ENCODE measurements around the gene BSCL2. TPM values are rescaled to one million over a fixed set of nuclear protein-coding genes. Genes with fewer than 3 reads are reported as not detected.
"Not testable (repeated sequence)": the region's sequence is repeated elsewhere in the genome, so short reads cannot be mapped to it uniquely, and the experiment has no call there.

Gene BSCL2
- total RNA-seq, 2 experiments from 2014 or later: 32.9 to 39.1 TPM

GRCh38 chr11:62705880-62706849 lies 1.1 kb downstream of the BSCL2 start:
- POLR2A ChIA-PET: interaction anchor here (0.5 to 1.7 kb wide), 8 partner anchors 21 to 115 kb away, joined by 3 to 7 read pairs (median 4); partner anchors contain the start of genes C11orf98, CSKMT, HNRNPUL2 and TUT1
- CTCF ChIA-PET: interaction anchor here (0.6 to 3.4 kb wide), 5 partner anchors 12 to 315 kb away, joined by 3 to 20 read pairs (median 4); no protein-coding TSS in a partner anchor

- POLR2A ChIA-PET: interaction anchor here (0.6 to 1.7 kb wide), 4 partner anchors 22 to 48 kb away, joined by 3 to 7 read pairs (median 4); partner anchors contain the start of genes C11orf98, CSKMT and HNRNPUL2
- CTCF ChIA-PET: interaction anchor here (0.9 to 3.4 kb wide), 3 partner anchors 11 to 81 kb away, joined by 4 to 20 read pairs (median 7); no protein-coding TSS in a partner anchor
These were observed 1.8 kb downstream of the BSCL2 start for GRCh38 chr11:62705413-62705812.

GRCh38 chr11:62703921-62704320 lies 3.3 kb downstream of the BSCL2 start:
- CTCF ChIA-PET: interaction anchor here (0.6 to 1.8 kb wide), 3 partner anchors 14 to 64 kb away, joined by 3 to 7 read pairs (median 3); no protein-coding TSS in a partner anchor
- POLR2A ChIA-PET: interaction anchor here (0.6 to 1.1 kb wide), 2 partner anchors 34 to 177 kb away, joined by 3 to 5 read pairs; partner anchors contain the start of gene SLC3A2

- CTCF ChIA-PET: interaction anchor here (0.6 to 1.0 kb wide), 2 partner anchors 30 to 109 kb away, joined by 3 read pairs; partner anchors contain the start of genes LBHD1 and UQCC3
- POLR2A ChIA-PET: interaction anchor here (0.7 kb wide), 1 partner anchor 53 kb away, joined by 3 read pairs; no protein-coding TSS in a partner anchor
These were observed 5.0 kb downstream of the BSCL2 start for GRCh38 chr11:62702246-62702645.

GRCh38 chr11:62694455-62695167 lies 12.6 kb downstream of the BSCL2 start:
- POLR2A ChIA-PET: interaction anchor here (0.7 kb wide), 1 partner anchor 103 kb away, joined by 3 read pairs; no protein-coding TSS in a partner anchor
- CTCF ChIA-PET: interaction anchor here (0.5 to 2.6 kb wide), 18 partner anchors 9 to 302 kb away, joined by 3 to 20 read pairs (median 4); partner anchors contain the start of genes B3GAT3, BSCL2, EEF1G and GNG3

- POLR2A ChIA-PET: not testable (repeated sequence)
- CTCF ChIA-PET: interaction anchor here (0.6 to 2.6 kb wide), 8 partner anchors 8 to 133 kb away, joined by 3 to 20 read pairs (median 4); partner anchors contain the start of genes B3GAT3, BSCL2, GNG3 and UQCC3
These were observed 13.6 kb downstream of the BSCL2 start for GRCh38 chr11:62693624-62694023.

- ChIA-PET CTCF (interaction anchor here (1.5 kb wide), 1 partner anchor 265 kb away, joined by 4 read pairs; no protein-coding TSS in a partner anchor), POLR2A (interaction anchor here (1.2 kb wide), 1 partner anchor 25 kb away, joined by 4 read pairs; the partner anchor contains the start of genes C11orf98 and CSKMT)
These were observed 17.6 kb downstream of the BSCL2 start, which contains the start of gene LRRN4CL for GRCh38 chr11:62689421-62690183. LRRN4CL (minus strand) TSS chr11:62689530; CDS start chr11:62688508, 1,022 bp downstream.

- POLR2A ChIA-PET: no interaction called here
These were observed 18.7 kb downstream of the BSCL2 start for GRCh38 chr11:62688491-62688890.

GRCh38 chr11:62687508-62688396 lies 19.5 kb downstream of the BSCL2 start:
- POLR2A ChIA-PET: interaction anchor here (0.6 kb wide), 2 partner anchors 81 to 96 kb away, joined by 3 read pairs; no protein-coding TSS in a partner anchor
- CTCF ChIA-PET: no interaction called here

More at GRCh38 chr11:62688491-62688890, 18.7 kb downstream of the BSCL2 start:
- CTCF ChIA-PET: no interaction called here

- CTCF ChIA-PET: no interaction called here
- POLR2A ChIA-PET: no interaction called here
These were observed 24.7 kb downstream of the BSCL2 start for GRCh38 chr11:62682518-62682917.

GRCh38 chr11:62680825-62681240 lies 26.4 kb downstream of the BSCL2 start:
- POLR2A ChIA-PET: interaction anchor here (0.5 to 3.0 kb wide), 5 partner anchors 9 to 114 kb away, joined by 3 to 15 read pairs (median 4); partner anchors contain the start of genes C11orf98, CSKMT, LBHD1 and UQCC3
- CTCF ChIA-PET: interaction anchor here (0.6 to 2.0 kb wide), 12 partner anchors 9 to 256 kb away, joined by 3 to 8 read pairs (median 5); partner anchors contain the start of gene LBHD1

- ChIA-PET CTCF (interaction anchor here (0.6 to 1.2 kb wide), 4 partner anchors 13 to 121 kb away, joined by 4 to 6 read pairs (median 4); partner anchors contain the start of genes C11orf98 and CSKMT), POLR2A (interaction anchor here (1.1 to 3.0 kb wide), 3 partner anchors 8 to 57 kb away, joined by 5 to 15 read pairs (median 6); partner anchors contain the start of genes B3GAT3, C11orf98, CSKMT and LBHD1)
These were observed 28.2 kb downstream of the BSCL2 start, which contains the start of gene UBXN1 for GRCh38 chr11:62678770-62679696. UBXN1 (minus strand) TSS chr11:62679073; CDS start chr11:62678923, 150 bp downstream.

- POLR2A ChIA-PET: interaction anchor here (1.8 kb wide), 1 partner anchor 14 kb away, joined by 5 read pairs; the partner anchor contains the start of genes C11orf98 and CSKMT
- CTCF ChIA-PET: interaction anchor here (1.1 kb wide), 1 partner anchor 13 kb away, joined by 4 read pairs; the partner anchor contains the start of genes C11orf98 and CSKMT
These were observed 28.8 kb downstream of the BSCL2 start for GRCh38 chr11:62678433-62678769.

- ChIA-PET CTCF (interaction anchor here (1.7 kb wide), 1 partner anchor 16 kb away, joined by 5 read pairs; no protein-coding TSS in a partner anchor), POLR2A (no interaction called here)
These were observed 29.5 kb downstream of the BSCL2 start for GRCh38 chr11:62677714-62678113.

GRCh38 chr11:62677156-62677555 lies 30.1 kb downstream of the BSCL2 start:
- ChIA-PET POLR2A (interaction anchor here (0.7 to 2.2 kb wide), 2 partner anchors 12 to 77 kb away, joined by 3 to 8 read pairs; partner anchors contain the start of genes C11orf98, CSKMT and ZBTB3), CTCF (interaction anchor here (0.9 to 1.7 kb wide), 3 partner anchors 17 to 111 kb away, joined by 3 to 5 read pairs (median 3); no protein-coding TSS in a partner anchor)

All from activated CD8-positive, alpha-beta memory T cell treated with anti-CD3 and anti-CD28 coated beads for 36 hours (primary cell).